Measurements from ENCODE around the gene CYB561D1. TPM values are rescaled to one million over a fixed set of nuclear protein-coding genes. Genes with fewer than 3 reads are reported as not detected.

Gene CYB561D1
- total and polyA plus RNA-seq, 9 of the 15 experiments (the other 6 are each of a cell fraction or from before 2014, with no cell fraction given), result 0.71 to 7.2 (median 3.5) TPM

DNA sequence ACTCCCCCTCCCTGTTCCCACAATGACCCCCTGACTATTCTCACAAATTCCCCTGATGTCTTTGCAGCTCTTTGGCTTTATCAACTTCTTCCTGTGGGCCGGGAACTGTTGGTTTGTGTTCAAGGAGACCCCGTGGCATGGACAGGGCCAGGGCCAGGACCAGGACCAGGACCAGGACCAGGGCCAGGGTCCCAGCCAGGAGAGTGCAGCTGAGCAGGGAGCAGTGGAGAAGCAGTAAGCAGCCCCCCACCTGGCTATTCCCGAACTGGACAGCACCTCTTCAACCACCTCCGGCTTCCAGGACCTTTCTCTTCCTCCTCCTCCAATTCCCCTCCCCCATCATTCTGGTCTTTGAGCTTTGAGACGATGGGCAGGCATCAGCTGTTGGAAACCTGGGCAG, 14.6 kb upstream of the CYB561D1 start:
- DNase-seq (ENCODE audit: extremely low read depth in 1 of 4, low spot score in 3 of 4), result no peak
- POLR2A ChIA-PET, result interaction anchor here (0.5 to 1.4 kb wide), 5 partner anchors 14 to 467 kb away, joined by 3 to 4 read pairs (median 3); partner anchors contain the start of gene CYB561D1

DNA sequence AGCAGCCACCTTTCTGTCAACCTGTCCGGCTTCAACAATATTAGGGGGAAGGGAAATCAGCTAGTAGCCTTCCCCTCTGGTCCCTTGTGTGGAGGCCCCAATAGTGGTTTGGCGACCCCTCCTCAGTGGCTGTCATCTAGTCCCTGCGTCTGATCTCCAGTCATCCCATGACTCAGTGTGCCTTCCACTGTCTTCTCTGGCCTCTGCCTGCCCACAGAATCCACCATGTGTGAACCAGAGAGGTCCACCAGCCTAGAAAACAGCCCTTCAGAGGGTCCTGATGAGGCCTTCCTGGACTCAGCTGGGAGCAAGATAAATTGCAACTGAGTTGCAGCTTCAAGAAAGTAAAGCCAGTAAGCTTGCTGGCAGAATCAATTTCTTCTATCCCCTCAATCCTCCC, 14.0 kb upstream of the CYB561D1 start:
- no peak for ATAC-seq
- in situ Hi-C loops (cut with MboI) (no loop called here), intact Hi-C loops (cut with micrococcal nuclease) (no loop called here)
- Histone ChIP-seq H2AFZ (ENCODE audit: low read depth, low read length) (no peak overlapping the region), H3K4me3 (no peak overlapping the region), H3K27me3 (ENCODE audit: control insufficient read depth in 2 of 2, insufficient read depth in 2 of 2, low read length in 2 of 2) (peaks cover 39 to 63% of the 10 kb centered on the region in 2 experiments), H3K4me2 (ENCODE audit: insufficient read depth, low read length) (no peak overlapping the region), H4K20me1 (replicated peaks; ENCODE audit: control insufficient read depth, insufficient read depth, low read length) (0 out of 2 replicates have a peak, but pooled peaks cover 4% of the 10 kb centered on the region), H3K9ac (ENCODE audit: insufficient read depth in 1 of 2, low read depth in 2 of 2, low read length in 2 of 2) (no peak overlapping the region), H3K9me3 (replicated peaks; ENCODE audit: control insufficient read depth, insufficient read depth, low read depth, low read length) (no peaks in the 10 kb centered on the region), H3K36me3 (ENCODE audit: control insufficient read depth, insufficient read depth, low read length) (no peaks in the 10 kb centered on the region), H3K79me2 (ENCODE audit: control insufficient read depth, insufficient read depth, low read length) (peaks cover 8% of the 10 kb centered on the region; the same call in 2 of the 3 replicates), H3K4me1 (replicated peaks in 1 of 2; ENCODE audit: control insufficient read depth in 2 of 2, insufficient read depth in 2 of 2, low read length in 2 of 2) (peaks cover 16 to 29% of the 10 kb centered on the region in 2 experiments; a peak in 4 of 5 replicates), H3K27ac (ENCODE audit: extremely low read depth, low read depth, low read length) (no peak overlapping the region), H3K9me1 (ENCODE audit: control insufficient read depth, insufficient read depth, low read length) (no peaks in the 10 kb centered on the region)
- ChIA-PET CTCF (ENCODE audit: low intra/inter-chr PET ratio) (no interaction called here), POLR2A (interaction anchor here (0.6 to 1.4 kb wide), 5 partner anchors 14 to 466 kb away, joined by 3 to 4 read pairs (median 3); partner anchors contain the start of gene CYB561D1)
- WGBS (ENCODE audit: insufficient coverage, low coverage, missing lambda C conversion rate), result 4% methylated on average over 3 of the region's 3 CpGs
- no peak for FAIRE-seq
- DNase-seq (ENCODE audit: extremely low read depth in 1 of 4, low spot score in 3 of 4), result no peak
- no peak for TF ChIP-seq TEAD1 (CRISPR knock-in tag; IDR thresholded peaks at IDR 0.05)
- BruUV-seq (replicated peaks), result no TSS peak

More for the DNA sequence above, 14.6 kb upstream of the CYB561D1 start:
- no peak overlapping the region for H3K4me2 ChIP-seq (ENCODE audit: insufficient read depth, low read length)
- TF ChIP-seq ZNF140 (CRISPR knock-in tag; IDR thresholded peaks at IDR 0.05), result no peak
- 5% methylated on average over 5 of the region's 5 CpGs for WGBS (ENCODE audit: insufficient coverage, low coverage, missing lambda C conversion rate)
- ATAC-seq (no peak), FAIRE-seq (no peak)
- H2AFZ ChIP-seq (ENCODE audit: low read depth, low read length), result no peak overlapping the region
- CTCF ChIA-PET (ENCODE audit: low intra/inter-chr PET ratio), result no interaction called here
- H3K9ac ChIP-seq (ENCODE audit: insufficient read depth in 1 of 2, low read depth in 2 of 2, low read length in 2 of 2), result no peak overlapping the region
- no peak overlapping the region for H3K4me3 ChIP-seq
- H4K20me1 ChIP-seq (replicated peaks; ENCODE audit: control insufficient read depth, insufficient read depth, low read length), result 0 out of 2 replicates have a peak, but pooled peaks cover 4% of the 10 kb centered on the region
- no peaks in the 10 kb centered on the region for H3K9me1 ChIP-seq (ENCODE audit: control insufficient read depth, insufficient read depth, low read length)
- in situ Hi-C loops (cut with MboI) (no loop called here), intact Hi-C loops (cut with micrococcal nuclease) (no loop called here)
- H3K79me2 ChIP-seq (ENCODE audit: control insufficient read depth, insufficient read depth, low read length), result peaks cover 2% of the 10 kb centered on the region; the same call in 2 of the 3 replicates
- H3K9me3 ChIP-seq (replicated peaks; ENCODE audit: control insufficient read depth, insufficient read depth, low read depth, low read length), result no peaks in the 10 kb centered on the region
- H3K36me3 ChIP-seq (ENCODE audit: control insufficient read depth, insufficient read depth, low read length), result no peaks in the 10 kb centered on the region
- H3K4me1 ChIP-seq (replicated peaks in 1 of 2; ENCODE audit: control insufficient read depth in 2 of 2, insufficient read depth in 2 of 2, low read length in 2 of 2), result peaks cover 10 to 23% of the 10 kb centered on the region in 2 experiments; a peak in 4 of 5 replicates
- no TSS peak for BruUV-seq (replicated peaks)
- H3K27ac ChIP-seq (ENCODE audit: extremely low read depth, low read depth, low read length), result no peak overlapping the region
- peaks cover 43 to 68% of the 10 kb centered on the region in 2 experiments for H3K27me3 ChIP-seq (ENCODE audit: control insufficient read depth in 2 of 2, insufficient read depth in 2 of 2, low read length in 2 of 2)

Measured in K562 (cell line).